Eye (tissue), 1 donor: ENCODE results near the gene UVRAG.
"Not testable (repeated sequence)": the region's sequence is repeated elsewhere in the genome, so short reads cannot be mapped to it uniquely, and the experiment has no call there.

Experiments used
- DNase-seq: peaks from one replicate; pipeline ENCODE4 v3.0.0-alpha.2; 2015

The UVRAG gene

DNA sequence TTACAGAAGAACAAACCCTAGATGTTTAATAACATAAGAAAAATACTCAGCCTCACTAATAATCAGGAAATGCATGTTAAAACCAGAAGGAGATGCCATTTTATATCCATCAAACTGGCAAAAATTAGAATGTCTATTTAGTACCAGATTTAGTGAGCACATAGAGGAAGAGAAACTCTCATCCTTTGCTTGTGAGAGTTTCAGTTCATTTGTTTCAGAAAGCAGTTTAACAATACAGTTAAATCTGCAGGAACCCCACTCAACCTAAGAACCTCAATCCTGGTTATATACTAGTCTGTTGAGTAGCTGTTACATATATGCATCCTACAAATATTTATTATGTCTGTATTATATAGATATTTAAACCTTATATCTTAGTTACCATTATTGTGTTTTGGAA lies 218.7 kb downstream of the UVRAG start:
- no peak for DNase-seq

DNA sequence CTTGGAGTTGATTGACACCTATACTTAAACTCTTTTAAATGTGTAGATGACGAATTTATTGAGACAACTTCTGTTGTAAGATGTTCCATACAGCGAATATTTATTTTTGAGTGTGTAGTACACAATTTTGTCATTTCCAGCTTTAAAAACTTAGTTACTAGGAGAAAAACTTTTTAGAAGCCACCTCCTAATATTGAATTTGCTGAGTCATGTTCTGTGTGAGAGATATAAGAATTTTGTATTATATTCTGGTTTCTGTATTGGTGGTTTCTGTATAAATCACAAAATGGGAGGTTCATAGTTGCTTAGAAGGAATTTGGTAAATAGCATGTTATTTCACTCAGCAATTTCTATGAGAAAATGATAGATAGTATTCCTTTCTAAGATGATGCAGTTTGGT lies 220.0 kb downstream of the UVRAG start:
- DNase-seq: no peak

DNA sequence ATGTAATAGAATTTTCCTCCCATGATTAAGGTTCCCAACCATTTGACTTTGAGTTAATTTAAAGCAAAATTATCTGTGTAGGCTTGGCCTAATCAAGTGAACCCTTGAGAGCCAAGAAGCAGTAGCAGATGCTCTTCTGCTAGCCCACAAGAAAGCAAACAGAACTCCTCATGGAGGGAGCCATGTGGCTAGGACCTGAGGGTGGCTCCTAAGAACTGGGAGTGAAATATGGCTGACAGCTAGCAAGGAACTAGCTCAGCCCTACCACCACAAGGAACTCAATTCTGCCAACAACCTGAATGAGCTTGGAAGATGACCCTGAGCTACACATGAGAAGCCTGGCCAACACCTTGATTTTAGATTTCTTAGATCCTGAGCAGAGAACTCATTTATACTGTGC lies 223.6 kb downstream of the UVRAG start:
- no peak for DNase-seq

DNA sequence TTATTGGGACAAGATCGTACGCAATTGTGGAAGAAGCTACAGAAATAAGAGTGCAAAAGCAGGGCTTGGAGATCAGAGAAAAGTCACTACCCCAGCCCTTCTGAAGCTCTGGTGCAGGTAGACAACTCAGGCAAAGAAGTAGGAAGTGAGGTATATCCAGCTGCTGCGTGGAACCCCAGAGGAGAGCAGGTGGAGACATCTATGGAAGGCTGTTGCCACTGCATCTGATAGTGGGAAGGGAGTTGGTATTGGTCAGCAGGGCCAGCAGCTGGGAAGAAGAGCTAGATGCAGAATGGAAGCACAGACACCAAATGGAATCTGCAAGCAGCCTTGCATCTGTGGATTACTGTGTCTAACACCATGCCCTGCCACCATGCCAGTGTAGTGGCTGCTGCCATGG lies 226.2 kb downstream of the UVRAG start:
- DNase-seq: no peak

DNA sequence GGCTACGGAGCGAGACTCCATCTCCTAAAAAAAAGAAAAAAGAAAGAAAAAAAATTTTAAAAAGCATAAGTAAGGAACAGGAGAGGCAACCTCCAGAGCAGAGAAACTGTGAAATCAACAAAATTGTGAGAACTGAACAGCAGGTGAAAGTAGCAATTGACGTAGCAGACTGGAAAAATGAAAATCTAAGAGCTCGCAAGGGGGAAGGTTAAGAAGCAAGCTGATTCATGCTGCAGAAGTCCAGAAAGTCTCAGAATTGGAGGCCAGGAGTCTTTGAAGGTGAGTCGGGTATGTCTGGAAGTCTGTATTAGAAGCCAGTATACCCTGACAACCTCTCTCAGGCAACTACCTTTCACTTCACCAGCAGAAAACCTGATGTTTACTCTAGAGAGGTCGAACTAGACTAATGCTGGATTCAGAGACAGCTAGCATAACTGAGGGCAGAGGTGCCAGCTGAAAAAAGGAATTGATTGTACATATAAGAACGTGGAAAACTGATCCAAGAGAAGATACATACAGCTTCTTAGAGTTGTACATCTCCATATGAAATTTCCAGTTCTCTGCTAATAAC lies 229.8 kb downstream of the UVRAG start:
- DNase-seq: no peak

DNA sequence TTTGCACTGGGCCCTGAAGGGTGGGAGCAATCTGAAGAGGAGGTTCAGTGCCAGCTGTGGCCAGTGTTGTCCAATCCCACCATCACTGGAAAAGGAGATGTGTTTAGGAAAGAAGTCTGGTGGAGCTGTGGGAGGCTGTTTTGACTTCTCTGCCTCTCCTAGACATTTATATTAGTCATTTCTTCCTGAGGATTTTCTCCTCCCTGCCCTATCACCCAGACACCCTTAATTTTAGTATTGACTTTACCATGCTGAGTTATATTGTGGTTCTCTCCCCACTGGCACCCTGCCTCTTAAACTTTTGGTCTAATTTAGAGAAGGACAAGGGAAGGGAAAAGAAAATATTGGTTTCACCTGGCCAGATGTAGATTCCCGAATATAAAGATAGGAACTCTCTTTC lies 232.2 kb downstream of the UVRAG start:
- no peak for DNase-seq

DNA sequence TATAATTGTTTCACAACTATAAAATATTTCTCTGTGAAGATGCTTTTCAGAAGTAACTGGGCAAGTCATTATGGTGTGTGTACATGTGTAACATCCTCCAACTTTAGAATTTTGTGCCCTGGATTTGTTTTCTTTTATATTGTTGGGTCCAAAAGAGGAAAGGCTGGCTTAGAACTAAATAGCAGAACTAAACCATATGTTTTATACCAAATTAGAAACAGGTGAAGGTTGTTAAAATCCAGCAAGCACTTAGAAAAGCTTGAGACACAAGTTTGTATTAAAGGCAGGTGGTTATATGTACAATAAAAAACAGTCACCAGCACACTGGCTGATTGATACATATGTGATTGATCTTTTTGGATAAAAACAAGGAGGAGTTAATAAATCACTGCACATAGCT lies 232.8 kb downstream of the UVRAG start:
- DNase-seq: no peak

DNA sequence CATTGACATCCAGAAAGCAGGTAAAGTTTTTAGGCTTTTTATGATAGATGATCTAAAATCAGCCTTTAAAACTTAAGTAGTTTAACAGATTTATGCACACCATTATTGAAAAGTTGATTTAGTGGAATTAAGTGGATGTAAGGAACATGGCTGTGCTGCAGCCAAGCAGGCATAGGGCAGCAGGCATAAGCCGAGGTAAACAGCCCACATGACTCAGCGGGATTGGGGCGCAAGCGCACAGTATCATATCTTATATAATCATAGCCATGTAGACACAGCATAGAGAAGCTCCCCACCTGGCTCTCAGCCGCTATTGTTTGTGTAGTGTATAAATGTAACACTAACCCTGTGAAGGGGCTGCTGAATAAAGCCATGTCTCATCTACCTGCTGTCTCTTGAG lies 233.8 kb downstream of the UVRAG start:
- peak; percentile 48 for DNase-seq

DNA sequence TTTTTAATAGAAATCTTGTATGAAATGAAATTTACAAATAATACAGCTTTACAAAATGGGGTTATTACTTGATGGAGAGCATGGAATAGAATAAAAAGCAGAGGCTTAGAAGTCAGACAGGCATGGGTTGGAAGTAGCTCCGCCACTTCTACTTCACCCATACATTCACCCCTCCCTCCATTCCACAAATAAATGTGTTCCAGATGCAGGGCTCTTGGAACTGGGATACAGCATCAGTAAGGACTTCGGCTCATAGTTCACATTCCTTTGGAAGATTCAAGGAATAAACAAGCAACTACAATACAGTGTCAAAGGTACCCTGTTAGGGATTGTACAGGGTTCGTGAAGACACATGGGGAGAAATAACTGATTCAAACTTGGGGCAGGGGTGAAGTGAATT lies 234.5 kb downstream of the UVRAG start:
- DNase-seq: no peak

DNA sequence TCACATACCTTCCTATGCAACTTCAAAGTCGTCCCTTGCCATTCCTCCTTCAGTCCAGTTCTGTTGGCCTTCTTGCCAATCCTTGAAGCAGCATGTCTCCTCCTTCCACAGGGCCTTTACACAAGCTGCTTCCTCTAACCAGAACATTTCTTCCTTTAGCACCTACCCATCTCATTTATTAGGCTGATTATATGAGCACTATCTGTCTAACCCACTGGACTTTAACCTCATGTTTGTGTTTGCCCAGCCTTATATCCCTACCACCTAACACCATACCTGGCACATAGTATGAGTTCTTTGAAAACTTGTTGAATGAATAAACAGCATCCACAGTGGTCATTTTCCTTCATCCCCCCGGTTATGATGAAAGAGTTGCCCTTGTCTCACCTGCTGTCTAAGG lies 236.9 kb downstream of the UVRAG start:
- DNase-seq: no peak

DNA sequence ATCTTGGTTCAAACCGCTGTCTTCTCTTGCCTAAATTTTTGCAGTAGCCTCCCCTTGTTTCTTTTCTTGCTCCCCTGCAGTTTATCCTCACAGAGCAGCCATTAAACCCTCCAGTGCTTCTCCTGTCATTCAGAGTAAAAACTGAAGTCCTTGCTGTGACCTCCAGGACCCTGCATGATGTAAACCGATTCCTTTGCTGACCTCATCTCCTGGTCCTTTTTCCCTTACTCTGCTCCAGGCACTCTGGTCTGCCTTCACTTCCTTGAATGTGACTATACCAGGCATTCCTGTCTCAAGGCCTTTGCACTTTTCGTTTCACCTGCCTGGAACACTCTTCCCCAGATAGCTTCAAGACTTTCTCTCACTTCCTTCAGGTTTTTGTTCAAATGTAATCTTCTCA lies 239.3 kb downstream of the UVRAG start:
- no peak for DNase-seq

DNA sequence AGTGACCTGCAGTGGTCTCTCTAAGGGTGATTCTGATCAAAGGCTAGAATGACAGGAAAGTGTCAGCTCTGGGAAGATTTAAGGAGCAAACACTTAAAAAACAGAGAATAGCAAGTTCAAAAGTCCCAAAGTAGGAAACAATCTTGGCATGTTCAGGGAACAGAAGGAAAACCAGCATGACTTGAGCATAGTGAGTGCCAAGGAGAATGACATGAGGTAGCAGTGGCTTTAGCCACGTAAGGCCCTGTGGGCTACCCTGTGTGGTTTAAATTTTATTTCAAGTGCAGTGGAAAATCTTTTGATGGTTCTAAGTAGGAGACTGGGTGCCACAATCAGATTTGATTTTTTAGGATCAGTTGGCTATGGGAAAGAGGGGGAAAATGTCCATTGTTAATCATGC lies 241.9 kb downstream of the UVRAG start:
- DNase-seq: no peak

DNA sequence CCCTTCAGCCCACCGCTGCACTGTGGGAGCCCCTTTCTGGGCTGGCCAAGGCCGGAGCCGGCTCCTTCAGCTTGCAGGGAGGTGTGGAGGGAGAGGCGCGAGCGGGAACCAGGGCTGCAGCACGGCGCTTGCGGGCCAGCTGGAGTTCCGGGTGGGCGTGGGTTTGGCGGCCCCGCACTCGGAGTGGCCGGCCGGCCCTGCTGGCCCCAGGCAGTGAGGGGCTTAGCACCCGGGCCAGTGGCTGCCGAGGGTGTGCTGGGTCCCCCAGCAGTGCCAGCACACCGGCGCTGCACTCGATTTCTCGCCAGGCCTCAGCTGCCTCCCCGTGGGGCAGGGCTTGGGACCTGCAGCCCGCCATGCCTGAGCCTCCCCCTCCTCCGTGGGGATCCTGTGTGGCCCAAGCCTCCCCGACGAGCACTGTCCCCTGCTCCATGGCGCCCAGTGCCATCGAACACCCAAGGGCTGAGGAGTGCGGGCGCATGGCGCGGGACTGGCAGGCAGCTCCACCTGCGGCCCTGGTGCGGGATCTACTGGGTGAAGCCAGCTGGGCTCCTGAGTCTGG lies 245.5 kb downstream of the UVRAG start:
- DNase-seq: not testable (repeated sequence)

DNA sequence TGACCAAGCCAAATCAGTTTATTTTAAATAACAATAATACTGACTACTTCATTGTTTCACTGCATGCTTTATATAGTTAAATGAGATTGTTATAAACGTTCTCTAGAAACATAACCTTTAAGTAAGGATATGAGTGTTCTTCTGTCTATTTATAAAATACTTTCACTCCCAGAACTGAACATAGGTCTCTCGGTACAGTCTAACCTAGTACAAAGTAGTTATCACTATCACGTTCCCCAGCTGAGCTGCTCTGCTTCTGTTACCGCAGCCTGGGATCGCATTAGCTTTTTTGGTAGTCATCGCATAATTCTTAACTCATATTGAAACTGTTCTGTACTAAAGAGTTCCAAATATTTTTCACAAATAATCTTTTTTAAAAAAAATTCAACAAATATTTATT lies 247.7 kb downstream of the UVRAG start:
- no peak for DNase-seq

DNA sequence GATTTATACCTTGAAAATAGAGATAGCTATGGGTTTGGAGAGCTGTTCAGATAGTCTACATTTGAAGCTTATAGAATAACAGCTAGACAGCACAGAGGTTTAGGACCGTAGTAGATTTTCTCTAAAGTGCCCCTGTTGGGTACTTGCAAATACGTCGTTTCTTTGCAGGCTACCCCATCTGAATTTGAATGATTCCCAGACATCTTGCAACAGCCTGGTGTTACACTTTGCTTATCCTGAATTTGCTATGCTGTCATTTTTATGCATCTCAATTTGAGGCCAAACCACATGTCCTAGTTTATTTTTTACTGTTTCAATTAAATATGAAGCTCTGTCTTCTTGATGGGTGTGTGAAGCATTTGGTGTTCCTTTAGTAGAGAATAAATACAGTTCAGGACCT lies 249.2 kb downstream of the UVRAG start:
- no peak for DNase-seq

DNA sequence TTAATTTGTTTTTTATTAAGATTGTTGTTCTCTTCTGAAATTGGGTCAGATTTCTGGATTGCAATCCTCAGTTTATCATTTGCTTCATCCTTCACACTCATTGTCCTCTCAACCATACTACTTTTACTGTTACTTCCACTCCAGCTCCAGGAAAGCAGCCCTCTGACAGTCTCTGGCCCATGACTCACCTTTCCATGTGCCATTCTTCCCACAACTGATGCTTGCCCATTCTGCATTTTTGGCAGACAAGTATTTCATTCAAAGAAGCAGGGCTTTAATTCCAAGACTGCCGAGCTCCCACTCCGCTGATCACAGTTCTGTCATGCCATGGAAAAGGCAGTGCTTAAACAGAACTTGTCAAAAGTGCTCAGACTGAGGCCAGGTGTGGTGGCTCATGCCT lies 252.1 kb downstream of the UVRAG start:
- DNase-seq: no peak

DNA sequence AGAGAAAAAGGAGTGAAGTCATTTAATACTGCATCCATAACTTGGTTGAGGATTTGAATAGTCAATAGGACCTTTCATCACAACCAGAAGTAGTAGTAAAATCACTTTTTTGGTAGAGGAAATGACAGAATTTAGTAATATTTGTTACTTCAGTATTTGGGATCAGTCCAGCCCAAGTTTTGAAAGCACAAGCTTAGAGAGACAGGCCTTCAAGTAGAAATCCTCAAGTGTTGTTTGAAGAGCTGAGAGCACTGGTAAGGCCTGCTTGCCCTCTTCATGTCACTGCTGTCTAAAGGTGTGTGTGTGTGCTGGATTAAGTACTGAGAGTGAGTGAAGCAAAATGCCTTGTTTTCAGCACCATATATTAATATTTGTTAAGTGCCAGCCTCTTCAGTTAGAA lies 254.0 kb downstream of the UVRAG start:
- DNase-seq: no peak

DNA sequence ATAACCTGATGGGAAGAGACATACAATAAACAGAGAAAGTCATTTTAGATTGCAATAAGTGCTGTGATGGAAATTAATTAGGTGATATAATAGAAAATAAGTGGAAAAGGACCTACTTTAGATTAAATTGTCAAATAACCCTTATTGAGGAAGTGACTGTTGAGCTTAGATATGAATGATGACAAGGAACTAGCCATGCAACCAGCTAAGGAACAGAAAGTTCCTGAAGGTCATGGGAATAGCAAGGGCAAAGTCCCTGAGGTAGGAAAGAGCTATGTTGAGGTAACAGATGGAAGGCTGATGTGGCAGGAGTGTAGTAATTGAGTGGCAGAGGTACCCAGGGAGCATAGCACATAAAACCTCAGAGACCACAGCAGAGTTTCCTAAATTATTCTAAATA lies 256.1 kb downstream of the UVRAG start:
- no peak for DNase-seq

DNA sequence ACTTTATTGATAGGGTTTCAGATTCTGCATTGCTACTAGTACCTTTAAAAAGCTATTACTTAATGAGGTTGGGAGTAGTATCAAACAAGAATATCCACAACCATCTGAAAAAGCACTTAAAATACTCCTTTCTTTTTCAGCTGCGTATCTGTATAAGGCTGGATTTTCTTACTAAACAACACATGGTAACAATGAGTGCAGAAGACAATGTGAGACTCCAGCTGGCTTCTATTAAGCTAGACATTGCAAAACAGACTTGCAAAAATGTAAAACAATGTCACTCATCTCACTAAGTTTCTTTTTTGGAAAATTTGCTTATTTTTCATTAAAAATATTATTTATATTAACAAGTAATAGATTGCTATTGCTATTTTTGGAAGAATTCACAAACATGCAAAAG lies 258.7 kb downstream of the UVRAG start:
- DNase-seq: peak; percentile 58

DNA sequence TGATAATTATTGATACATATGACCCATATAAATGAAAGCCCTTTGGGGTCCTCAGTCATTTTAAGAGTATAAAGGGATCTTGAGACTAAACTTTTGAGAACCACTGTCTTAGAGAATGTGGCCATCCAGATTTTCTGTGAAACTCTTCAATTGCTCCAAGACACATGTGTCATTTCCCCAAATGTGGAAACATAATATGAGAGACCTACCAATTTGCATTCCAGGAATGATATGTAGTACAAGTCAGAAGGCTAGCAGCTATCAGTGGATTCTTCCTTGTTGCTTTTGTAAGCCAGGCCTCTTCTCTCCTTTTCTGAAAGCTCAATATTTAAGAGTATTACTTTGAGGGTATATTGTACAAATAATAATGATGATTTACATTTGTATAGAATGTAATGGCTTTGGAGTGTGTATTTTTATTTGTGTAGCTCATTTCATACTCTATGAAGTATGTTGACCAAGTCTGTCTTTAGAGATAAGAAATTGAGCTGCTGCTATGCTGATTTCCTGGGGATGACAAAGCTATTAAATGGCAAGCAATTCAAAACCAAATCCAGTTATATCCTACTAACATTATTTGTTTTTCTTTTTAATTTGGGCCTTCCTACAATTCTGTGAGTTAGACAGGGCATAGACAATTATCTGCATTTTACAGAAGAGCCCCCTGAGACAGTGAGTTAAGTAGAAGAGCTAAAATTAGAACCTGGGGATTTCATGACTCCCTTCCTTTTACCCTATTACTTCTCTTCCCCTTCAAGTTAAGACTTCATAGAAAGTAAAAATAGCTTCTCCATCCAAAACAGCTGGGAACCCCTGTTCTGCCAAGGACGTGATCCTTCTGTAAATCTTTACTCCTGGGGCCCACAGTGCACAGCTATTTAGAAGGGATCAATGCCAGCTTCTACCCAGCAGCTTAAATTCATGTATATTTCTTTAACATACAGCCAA lies 259.4 kb downstream of the UVRAG start:
- DNase-seq: peak; percentile 48

DNA sequence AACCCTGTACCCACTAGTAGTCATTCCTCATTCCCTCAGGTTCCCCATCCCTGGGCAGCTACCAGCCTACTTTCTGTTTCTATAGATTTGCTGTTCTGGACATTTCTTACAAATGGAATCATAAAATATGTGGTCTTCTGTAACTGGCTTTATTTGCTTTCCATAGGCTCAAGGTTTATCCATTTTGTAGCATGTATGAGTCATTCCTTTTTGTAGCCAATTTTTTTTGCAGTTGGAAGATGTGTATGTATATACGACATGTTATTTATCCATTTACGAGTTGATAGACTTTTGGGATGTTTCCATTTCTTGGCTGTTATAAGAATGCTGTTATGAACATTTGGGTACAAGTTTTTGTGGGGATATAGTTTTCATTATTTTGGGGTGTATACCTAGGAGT lies 260.7 kb downstream of the UVRAG start:
- no peak for DNase-seq

DNA sequence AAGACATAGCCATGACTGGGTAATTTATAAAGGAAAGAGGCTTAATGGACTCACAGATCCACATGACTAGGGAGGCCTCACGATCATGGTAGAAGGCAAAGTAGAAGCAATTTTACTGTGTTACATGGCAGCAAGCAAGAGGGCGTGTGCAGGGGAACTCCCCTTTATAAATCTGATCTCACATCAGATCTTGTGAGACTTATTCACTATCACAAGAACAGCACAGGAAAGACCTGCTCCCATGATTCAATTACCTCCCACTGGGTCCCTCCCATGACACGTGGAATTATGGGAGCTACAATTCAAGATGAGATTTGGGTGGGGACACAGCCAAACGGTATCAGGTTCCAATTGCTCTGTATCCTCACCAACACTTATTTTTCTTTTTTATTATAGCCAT lies 261.2 kb downstream of the UVRAG start:
- not testable (repeated sequence) for DNase-seq

DNA sequence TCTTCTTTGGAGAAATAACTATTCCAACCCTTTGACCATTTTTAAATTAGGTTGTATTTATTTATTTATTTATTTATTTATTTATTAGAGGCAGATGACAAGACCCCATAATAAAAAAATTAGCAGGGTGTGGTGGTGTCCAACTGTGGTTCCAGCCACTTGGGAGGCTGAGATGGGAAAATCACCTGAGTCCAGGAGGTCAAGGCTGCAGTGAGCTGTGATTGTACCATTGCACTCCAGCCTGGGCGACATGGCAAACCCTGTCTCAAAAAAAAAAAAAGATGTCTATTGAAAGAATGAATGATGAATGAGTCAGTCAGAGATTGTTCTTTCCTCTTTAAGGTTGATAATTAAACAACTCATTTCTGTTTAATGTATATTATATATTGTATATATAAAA lies 261.7 kb downstream of the UVRAG start:
- DNase-seq: no peak

DNA sequence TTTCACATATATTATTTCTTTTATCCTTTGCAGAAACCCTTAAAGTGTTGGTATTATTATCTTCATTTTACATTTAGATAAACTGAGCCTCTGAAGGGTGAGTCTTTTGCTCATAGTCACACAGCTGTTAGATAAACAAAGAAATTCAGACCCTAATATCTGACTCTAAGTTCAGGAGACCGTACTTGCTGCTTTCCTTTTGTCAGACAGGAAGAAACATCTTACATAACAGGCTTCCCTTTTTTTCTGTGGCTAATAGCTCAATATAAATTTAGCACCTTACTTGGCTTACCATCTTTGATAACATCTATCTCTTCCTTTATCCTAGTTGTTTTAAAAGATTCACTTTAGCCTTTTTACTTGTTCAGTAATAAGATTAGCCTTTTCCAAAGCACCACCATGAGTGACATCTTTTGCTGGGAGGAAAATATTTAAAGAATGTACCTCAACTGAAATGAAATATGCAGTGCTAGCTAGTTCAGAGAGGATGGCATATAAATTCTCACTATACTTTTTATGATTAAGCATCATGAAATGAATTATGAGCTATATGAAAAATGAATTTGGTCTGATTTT lies 262.7 kb downstream of the UVRAG start:
- no peak for DNase-seq
